OCI-M1 (cell line): Measurements from ENCODE around the gene SND1.
"Not testable (repeated sequence)": the region's sequence is repeated elsewhere in the genome, so short reads cannot be mapped to it uniquely, and the experiment has no call there.

Experiments
- DNase-seq: peaks from one replicate; lab custom pipeline; 2025; lab: John Stamatoyannopoulos, UW

SND1 gene

GRCh38 chr7:127961786-127962453 lies 309.9 kb downstream of the SND1 start:
- DNase-seq = no peak

GRCh38 chr7:127962589-127963361 lies 310.8 kb downstream of the SND1 start:
- no peak for DNase-seq

DNA sequence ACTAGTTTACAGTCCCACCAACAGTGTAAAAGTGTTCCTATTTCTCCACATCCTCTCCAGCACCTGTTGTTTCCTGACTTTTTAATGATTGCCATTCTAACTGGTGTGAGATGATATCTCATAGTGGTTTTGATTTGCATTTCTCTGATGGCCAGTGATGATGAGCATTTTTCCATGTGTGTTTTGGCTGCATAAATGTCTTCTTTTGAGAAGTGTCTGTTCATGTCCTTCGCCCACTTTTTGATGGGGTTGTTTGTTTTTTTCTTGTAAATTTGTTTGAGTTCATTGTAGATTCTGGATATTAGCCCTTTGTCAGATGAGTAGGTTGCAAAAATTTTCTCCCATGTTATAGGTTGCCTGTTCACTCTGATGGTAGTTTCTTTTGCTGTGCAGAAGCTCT lies 311.9 kb downstream of the SND1 start:
- not testable (repeated sequence) for DNase-seq

DNA sequence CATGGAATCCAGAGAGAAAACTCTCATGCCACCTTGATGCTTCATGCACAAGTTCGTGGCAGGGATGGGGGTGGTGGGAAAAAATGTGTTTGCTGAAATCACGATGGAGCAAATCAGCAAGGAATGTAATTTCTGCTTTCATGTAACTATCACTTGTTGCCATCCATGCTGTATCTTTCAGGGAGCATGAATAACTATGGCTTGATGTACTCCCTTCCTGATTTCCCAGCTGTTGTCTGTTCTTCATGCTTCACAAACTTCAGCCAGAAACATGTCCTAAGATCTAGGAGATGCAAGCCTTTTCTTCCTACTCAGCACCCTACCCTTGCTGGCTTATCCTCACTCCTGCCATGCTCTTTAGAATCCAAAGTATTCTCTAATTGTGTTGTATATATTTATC lies 315.3 kb downstream of the SND1 start:
- no peak for DNase-seq

DNA sequence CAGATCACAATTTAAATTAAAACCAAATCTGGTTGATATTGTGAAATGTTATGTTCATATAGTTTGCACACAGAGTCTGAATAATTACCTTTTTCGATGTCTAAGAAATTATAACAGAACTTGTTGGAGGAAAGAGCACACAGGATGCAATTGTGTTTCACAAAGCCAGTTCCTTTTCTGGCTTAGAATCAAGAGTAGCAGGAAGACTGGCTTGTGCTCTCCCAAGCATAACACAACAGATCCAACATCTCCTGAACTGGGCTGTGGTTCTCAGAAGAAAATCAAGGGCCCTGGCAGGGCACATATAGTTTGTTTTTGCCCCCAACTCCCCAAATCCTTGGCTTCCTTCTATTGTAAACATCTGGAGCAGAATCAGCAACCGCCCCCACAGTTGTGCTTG lies 316.6 kb downstream of the SND1 start:
- no peak for DNase-seq

DNA sequence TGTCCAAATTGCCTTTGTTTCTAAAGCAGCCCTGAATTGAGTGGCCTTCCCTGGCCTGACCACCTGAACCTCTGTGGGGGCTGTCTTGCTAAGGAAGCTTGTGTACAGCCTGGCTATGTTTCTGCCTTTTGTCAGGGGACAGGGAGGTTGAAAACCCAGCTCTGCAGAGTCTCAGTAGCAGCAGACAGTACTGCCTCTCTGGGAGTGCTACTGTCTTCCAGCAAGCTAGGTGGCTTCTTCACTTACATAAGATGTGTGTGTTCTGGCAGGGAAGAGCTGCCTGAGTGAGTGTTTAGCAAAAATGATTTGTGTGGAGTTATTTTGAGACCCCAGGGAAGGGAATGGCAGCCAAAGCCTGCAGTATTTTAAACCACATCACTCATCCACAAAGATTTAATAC lies 321.8 kb downstream of the SND1 start:
- no peak for DNase-seq

- no peak for DNase-seq
These were observed 322.5 kb downstream of the SND1 start for GRCh38 chr7:127974446-127975035.

DNA sequence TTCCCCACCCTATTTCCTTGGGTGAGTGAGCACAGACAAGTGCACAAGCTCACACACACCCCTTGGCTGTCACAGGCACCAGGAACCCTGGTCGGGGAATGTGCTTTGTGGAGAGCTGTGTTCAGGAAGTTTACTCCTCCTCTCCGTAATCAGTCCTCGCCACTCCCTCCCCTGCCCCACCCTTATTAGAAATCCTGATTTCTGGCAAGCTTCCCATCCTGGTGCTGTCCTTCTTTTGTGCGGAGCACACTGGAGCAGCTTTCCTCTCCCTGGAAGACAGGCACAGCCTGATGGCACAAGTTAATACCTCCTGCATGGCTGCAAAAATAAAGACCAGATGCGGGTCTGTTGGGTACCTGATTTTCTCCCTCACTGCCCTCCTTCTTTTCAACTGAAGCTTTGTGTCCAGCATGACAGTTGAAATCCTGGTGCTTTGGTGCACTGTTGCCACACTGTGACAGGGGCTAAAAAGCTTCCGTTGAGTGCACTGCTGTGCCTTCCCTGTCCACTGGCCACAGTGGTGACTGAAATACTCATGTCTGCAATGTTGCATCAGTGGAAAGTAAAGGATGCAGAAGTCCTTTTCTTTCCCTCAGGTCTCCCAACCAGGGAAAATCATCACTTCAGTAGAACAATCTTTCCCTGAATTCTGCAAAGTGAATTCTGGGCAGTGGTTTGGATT lies 324.2 kb downstream of the SND1 start:
- no peak for DNase-seq

DNA sequence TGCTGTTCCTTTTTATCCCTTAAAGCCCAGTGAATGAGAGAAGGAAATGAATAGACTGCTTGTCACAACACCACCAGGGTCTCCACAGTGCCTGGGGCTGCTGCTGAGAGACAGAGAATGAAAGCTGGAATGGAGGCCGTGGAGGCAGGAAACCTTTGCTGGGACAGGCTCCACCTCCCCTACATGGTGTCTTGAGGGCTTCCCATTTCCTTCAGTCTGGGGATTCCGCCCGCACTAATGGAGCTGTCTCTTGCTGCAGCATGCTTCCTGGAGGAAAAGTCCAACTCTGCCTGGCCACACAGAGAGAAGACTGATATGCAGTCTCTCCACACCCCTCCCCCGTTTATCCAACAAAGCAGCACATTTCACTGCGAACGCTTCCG lies 324.7 kb downstream of the SND1 start:
- DNase-seq = no peak

DNA sequence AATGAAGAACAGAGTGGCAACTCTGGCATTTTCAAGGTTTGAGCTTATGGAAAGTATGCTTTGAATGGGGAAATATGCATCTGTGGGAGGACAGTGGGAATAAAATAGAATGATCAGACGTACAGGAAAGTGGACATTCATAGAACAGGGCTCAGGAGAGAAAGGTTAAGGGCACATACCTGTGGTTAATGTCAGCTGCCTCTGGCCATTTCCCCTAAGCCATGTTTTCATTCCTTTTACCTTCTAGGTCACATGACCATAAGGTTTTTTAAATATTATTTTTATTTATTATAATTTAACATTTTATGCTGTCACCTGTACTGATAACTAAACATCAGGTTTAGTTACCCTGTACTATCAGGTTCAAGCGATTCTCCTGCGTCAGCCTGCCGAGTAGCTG lies 326.4 kb downstream of the SND1 start:
- no peak for DNase-seq

- DNase-seq = no peak
These were observed 327.2 kb downstream of the SND1 start for GRCh38 chr7:127979113-127979727.

GRCh38 chr7:127979728-127980126 lies 327.7 kb downstream of the SND1 start:
- no peak for DNase-seq

DNA sequence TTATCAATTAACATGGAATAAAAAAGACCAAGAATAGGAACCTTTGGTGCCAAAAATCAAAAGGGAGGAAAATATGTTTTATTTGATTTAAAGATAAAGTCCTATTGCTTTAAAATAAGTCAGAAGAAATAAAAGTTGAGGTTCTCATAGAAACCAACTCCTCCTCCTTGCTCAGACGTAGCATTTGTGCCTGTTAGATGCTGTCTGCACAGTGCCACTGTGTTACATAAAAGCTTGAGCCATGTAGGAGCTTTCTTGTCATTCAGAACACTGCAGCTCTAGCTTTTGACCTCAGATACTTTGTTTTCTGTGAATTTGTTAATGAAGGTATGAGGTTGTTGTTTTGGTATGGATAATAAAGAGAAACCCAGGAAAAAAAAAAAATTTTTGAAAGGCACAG lies 328.9 kb downstream of the SND1 start:
- DNase-seq = no peak

GRCh38 chr7:127981965-127982364 lies 330.0 kb downstream of the SND1 start:
- no peak for DNase-seq

- DNase-seq = no peak
These were observed 331.9 kb downstream of the SND1 start for GRCh38 chr7:127983804-127984332.

DNA sequence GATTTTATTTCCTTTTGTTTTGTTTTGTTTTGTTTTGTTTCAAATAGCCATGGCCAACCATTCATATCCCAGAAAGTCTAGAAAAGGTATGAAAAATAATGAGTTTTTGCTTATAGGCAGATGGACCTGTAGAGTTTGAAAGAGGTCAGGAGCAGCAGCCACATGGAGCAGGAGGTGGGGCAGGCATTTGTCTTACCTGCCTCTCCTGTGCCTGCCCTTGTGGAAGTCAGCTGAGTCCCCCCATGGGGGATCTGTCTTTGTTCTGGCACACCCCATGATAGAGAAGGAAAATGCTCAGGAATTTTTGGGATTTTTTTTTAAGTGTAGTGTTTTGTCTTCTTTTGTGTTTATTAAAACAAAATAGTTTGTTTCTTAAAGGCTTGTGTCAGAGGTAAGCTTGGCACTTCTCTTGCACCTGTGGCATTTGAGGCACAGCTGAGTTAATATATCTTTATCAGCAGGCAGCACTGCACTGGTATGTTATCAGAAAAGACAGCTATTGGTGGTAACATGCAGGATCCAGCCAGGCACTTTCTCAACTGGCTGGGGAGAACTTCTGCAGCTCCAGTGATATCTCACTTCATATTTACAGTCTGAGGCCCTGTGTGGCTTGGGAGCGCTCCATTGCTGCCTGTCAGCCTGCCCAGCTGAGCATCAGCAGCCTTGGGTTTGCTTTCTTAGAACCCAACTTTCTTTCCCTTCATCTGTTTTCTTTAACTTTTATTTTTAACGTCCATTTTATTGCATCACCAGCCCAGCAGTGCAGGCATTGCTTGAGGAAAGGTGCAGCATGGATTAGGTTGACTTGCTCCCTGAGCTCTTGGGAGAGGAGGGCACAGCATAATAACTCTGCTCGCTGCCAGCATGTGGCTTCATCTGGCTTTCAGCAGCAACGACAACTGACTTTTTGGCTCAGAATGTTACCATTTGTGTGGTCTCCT lies 334.9 kb downstream of the SND1 start:
- peak; percentile 76 for DNase-seq

- DNase-seq = no peak
These were observed 336.8 kb downstream of the SND1 start for GRCh38 chr7:127988751-127989150.

DNA sequence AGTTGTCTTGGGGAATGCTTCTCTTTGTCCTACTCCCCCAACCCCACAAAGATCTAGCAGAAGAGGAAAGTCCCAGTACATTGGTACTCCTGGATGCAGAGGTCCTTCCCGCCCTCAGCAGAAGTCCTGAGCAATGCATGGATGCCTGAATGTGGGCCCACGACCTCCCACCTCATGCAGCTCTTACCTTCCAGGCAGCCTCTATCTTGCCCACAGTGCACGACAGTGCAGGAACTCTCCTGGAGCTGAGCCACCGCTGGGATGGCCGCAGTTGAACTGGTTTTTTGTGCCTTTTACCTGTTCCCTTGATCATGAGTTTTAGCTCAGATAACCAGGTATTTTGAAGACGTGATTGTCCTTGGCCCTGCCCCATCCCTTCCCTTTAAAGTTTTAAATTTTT lies 341.3 kb downstream of the SND1 start:
- DNase-seq = no peak

- DNase-seq = no peak
These were observed 342.0 kb downstream of the SND1 start for GRCh38 chr7:127993987-127994386.

DNA sequence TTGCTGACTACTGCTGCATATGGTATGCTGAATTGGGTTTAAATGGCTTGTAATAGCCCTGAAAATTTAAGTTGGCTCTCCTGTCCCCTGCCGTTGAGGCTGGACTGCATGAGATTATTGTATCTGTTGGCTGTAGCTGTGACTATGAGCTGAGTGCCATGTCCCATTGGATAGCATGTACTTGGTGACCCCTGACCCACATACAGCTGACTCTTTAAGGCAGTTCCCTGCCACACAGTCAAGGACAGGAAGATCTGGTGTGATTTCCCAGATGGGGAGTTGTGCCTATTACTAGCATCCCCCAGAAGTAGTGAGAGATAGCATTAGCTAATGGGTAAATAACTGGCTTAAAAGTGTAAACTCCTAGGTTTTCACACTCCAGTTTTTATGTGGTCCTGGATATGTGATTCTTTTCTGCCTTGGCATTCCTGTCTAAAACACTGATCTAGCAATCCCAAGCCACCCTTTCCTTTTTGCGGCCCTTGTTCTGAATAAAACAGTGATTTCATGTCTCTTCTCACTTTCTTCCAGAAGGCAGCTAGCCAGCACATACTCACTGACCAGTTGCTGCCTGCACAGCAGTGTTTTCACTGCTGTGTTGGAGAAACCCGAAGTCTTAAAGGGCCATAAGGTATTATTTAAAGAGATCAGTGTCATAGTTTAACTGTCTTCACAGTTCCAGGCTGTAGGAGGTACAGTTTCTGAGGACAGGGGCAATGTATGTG lies 343.3 kb downstream of the SND1 start:
- DNase-seq = no peak
